Subcutaneous abdominal adipose tissue (tissue), 5 donors: ENCODE data around the gene MTRF1L.

Experiments
- H3K27ac ChIP-seq: one replicate; pipeline ENCODE4 v1.7.0; 2013; ENCODE audit warnings: low read depth, mild to moderate bottlenecking, inconsistent platforms, low read length, moderate library complexity
- H3K27me3 ChIP-seq, 5 donors: one replicate each; pipeline ENCODE4 v1.7.0; 2013; ENCODE audit warnings: low read length in 5 of 5, inconsistent platforms in 1 of 5; ENCODE audit not compliant: control insufficient read depth in 5 of 5, insufficient read depth in 4 of 5
- H3K36me3 ChIP-seq, 5 donors: one replicate each; pipeline ENCODE4 v1.7.0; 2013; ENCODE audit warnings: low read length in 5 of 5; ENCODE audit not compliant: control insufficient read depth in 5 of 5, insufficient read depth in 5 of 5
- H3K4me1 ChIP-seq, 5 donors: one replicate each; pipeline ENCODE4 v1.7.0; 2013; ENCODE audit warnings: low read length in 5 of 5, mild to moderate bottlenecking in 3 of 5, moderate library complexity in 1 of 5; ENCODE audit not compliant: control insufficient read depth in 5 of 5, insufficient read depth in 5 of 5
- H3K4me3 ChIP-seq, 5 donors: one replicate each; pipeline ENCODE4 v1.7.0; 2013; ENCODE audit warnings: low read length in 5 of 5, low read depth in 1 of 5
- H3K9ac ChIP-seq, 5 donors: one replicate each; pipeline ENCODE4 v1.7.0; 2013; ENCODE audit warnings: low read length in 5 of 5, mild to moderate bottlenecking in 4 of 5, moderate library complexity in 3 of 5
- H3K9me3 ChIP-seq, 5 donors: one replicate each; pipeline ENCODE4 v1.7.0; 2013; ENCODE audit warnings: low read length in 5 of 5; ENCODE audit not compliant: control insufficient read depth in 5 of 5
- donor health status: healthy.
- donor health status: healthy.
- donor health status: healthy.
- donor health status: healthy.
- donor health status: healthy.

MTRF1L gene

DNA sequence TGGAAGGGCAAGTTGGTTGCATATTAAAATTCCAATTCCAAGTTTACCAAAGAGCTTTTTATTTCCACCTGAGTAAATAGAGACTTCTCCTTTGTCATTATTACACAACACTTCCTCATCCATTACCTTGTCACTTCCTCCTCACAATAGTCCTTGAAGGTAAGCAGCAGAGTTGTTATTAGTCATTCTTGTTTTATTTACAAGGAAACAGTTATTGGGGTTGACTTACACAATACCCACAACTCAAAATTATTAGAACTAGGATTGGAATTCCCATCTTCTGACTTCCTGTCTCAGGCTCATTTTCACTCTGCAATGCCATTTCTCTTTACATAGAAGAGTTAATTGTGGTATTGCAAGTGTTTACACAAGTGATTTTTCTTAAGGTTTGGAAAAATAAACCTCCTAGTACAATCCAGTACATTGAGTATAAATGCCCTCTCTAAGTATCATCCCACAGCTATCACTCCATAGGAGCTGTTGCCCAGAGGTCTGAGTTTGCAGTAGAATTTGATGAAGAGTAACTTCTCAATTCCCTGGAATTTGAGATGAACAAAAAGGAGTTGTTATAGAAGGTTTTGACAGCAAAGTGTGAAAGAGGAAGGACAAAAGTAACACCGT lies 28.9 kb upstream of the MTRF1L start:
- no peak overlapping the region for H3K4me3 ChIP-seq
- H3K4me1 ChIP-seq = no peaks in the 10 kb centered on the region
- H3K36me3 ChIP-seq = no peaks in the 10 kb centered on the region
- H3K27ac ChIP-seq = no peak overlapping the region
- H3K9me3 ChIP-seq = no peaks in the 10 kb centered on the region
- no peak overlapping the region for H3K9ac ChIP-seq
- H3K27me3 ChIP-seq = no peaks in the 10 kb centered on the region

DNA sequence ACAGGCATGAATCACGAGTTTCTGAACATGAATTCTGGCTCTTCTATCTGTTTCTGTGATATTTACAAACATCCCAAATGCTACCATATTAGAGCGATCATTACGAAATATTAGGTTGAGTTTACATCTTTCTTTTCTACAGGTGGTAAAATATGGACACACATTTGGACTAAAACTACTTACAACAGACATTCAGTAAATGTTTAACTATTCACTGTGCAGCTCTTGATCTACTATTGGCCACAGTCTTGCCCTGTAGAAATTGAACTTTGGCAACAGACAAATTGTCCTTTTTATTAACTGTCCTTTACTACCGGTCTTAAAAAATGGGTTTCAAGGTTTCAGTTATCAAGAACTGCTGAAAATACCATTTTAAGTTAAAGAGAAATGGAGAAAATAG lies 26.5 kb upstream of the MTRF1L start:
- no peaks in the 10 kb centered on the region for H3K36me3 ChIP-seq
- no peaks in the 10 kb centered on the region for H3K9me3 ChIP-seq
- no peak overlapping the region for H3K4me3 ChIP-seq
- peaks cover 0 to 3% (median 0%) of the 10 kb centered on the region in 5 donors for H3K4me1 ChIP-seq
- H3K9ac ChIP-seq = no peak overlapping the region
- no peaks in the 10 kb centered on the region for H3K27me3 ChIP-seq
- no peak overlapping the region for H3K27ac ChIP-seq

DNA sequence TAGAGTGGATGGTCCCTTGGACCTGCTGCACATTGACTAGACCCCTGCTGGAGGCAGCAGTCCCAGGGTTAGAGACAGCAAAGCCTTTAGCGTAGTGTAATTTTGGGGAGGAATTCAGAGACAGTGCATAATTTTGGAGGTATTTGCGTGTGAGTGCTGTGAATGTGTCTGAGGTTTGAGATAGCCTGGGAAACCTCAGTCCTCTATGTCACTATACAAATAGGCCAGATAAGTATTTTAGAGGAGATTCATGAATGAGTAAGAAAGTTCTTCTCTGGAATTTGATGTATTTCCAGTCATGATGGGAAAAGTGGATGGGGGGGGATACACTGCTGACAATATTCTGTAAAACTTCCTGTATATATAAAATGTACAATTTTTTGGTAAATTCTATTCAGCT lies 25.8 kb upstream of the MTRF1L start:
- Histone ChIP-seq H3K27me3 (no peaks in the 10 kb centered on the region), H3K9ac (no peak overlapping the region), H3K9me3 (no peaks in the 10 kb centered on the region), H3K36me3 (no peaks in the 10 kb centered on the region), H3K4me1 (peaks cover 0 to 3% (median 0%) of the 10 kb centered on the region in 5 donors), H3K4me3 (no peak overlapping the region), H3K27ac (no peak overlapping the region)

DNA sequence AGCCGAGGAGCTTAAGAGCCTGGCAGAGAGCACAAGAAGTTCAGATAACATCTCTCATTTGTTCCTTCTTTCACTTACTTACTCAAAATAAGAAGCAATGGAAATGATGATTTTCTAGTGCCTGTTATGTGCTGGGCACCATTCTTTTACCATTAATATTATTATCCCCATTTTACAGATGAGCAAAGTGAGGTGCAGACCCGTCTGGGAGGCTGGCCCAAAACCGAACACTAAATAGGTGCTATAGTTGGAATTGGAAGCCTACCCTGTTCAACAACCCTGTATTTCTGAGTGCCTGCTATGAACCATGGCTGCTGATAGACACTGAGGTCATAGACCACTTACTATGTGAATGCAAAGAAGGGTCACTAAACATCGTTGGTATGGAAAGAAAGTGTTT lies 25.0 kb upstream of the MTRF1L start:
- Histone ChIP-seq H3K4me3 (no peak overlapping the region), H3K27me3 (no peaks in the 10 kb centered on the region), H3K36me3 (no peaks in the 10 kb centered on the region), H3K9ac (no peak overlapping the region), H3K4me1 (peaks cover 0 to 3% (median 0%) of the 10 kb centered on the region in 5 donors), H3K27ac (no peak overlapping the region), H3K9me3 (no peaks in the 10 kb centered on the region)

DNA sequence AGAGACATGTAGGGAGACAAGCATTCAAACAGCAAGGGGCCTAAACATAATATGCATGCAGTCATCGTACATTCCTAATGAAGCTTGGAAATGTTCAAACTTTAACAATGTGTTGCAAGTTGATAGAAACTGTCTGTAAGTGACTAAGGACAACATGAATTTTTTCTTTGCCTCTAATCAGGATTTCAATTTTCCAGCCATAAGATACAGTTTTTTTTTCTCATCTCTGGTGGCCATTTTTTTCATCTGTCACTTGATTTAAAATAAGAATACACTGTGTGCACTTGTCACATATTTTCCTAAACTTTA lies 22.2 kb upstream of the MTRF1L start:
- no peaks in the 10 kb centered on the region for H3K36me3 ChIP-seq
- H3K27ac ChIP-seq = no peak overlapping the region
- no peak overlapping the region for H3K9ac ChIP-seq
- no peak overlapping the region for H3K4me3 ChIP-seq
- peaks cover 0 to 3% (median 0%) of the 10 kb centered on the region in 5 donors for H3K4me1 ChIP-seq
- H3K9me3 ChIP-seq = no peaks in the 10 kb centered on the region
- H3K27me3 ChIP-seq = no peaks in the 10 kb centered on the region

DNA sequence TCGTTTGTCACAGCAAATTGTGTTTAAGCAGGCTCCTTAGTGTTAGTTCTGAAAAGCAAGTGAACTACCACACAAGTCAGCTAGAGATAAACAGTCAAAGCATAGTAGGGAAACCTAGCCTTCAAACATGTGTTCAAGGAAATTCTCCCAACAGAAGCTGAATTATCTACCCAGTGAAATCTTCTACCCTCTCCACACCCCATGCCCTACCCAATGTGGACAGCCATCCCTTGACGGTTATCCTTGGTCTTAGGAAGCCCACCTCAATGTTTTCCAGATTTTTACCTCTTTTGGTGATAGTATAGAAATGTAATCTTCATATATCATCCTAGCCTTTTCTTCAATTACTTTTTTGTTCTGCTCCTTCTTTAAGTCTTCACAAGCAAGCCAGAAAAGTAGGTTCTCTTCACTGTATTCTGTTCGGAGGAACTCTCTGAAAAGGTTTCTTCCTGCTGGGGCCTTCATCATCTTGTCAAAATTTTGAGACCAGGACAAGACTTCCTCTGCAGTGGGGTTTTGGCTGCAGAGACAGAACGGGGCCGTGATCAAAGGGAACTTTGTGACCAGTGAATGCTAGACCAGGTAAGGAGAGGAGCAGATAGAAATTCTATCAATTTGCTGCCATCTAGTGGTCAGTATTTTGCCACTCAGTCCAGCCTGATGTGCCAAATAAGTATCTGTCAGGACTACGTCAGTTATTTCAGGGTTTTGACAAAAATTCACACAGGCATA lies 21.6 kb upstream of the MTRF1L start:
- H3K9me3 ChIP-seq = no peaks in the 10 kb centered on the region
- H3K9ac ChIP-seq = no peak overlapping the region
- H3K4me1 ChIP-seq = peaks cover 0 to 3% (median 0%) of the 10 kb centered on the region in 5 donors
- H3K4me3 ChIP-seq = no peak overlapping the region
- no peaks in the 10 kb centered on the region for H3K27me3 ChIP-seq
- no peak overlapping the region for H3K27ac ChIP-seq
- no peaks in the 10 kb centered on the region for H3K36me3 ChIP-seq

DNA sequence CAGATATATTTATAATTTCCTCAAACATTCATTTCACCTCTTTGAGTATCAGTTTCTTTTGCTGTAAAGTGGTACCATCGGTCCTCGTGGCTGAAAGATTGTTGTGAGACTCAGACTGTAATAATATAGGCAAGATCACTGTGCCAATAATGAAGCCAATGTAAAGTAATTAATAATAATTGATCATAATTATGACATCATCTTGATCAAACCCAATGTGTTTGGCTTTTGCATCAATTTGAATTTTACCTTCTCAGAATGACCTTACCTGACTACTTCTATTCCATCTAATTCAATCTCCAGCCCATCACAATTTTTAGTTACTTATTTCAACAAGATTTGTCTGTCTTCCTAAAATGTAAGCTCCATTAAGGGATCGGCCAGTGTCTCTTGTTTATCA lies 15.8 kb upstream of the MTRF1L start:
- no peaks in the 10 kb centered on the region for H3K36me3 ChIP-seq
- H3K4me1 ChIP-seq = no peaks in the 10 kb centered on the region
- H3K27me3 ChIP-seq = no peaks in the 10 kb centered on the region
- no peak overlapping the region for H3K27ac ChIP-seq
- H3K9me3 ChIP-seq = no peaks in the 10 kb centered on the region
- H3K4me3 ChIP-seq = no peak overlapping the region
- no peak overlapping the region for H3K9ac ChIP-seq

DNA sequence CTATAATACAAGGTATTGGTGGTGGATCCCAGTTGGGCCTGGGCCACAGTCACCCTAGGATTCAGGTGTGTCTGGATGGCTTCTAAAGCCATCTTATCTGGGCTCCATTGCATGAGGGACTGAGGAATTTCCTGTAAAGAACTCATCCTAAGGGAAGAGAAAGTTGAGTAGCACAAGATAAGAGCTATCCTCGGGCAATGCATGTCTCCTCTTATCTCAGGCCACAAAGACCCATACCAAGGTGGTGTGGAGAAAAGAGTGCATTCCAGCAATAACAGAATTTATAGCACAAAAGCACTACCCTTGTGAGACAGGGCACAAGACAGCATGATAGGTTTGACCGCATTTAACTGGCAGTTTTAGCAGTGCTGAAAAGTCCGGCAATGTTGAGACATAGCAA lies 14.3 kb upstream of the MTRF1L start:
- H3K9ac ChIP-seq = no peak overlapping the region
- no peaks in the 10 kb centered on the region for H3K27me3 ChIP-seq
- no peak overlapping the region for H3K27ac ChIP-seq
- H3K9me3 ChIP-seq = no peaks in the 10 kb centered on the region
- no peaks in the 10 kb centered on the region for H3K36me3 ChIP-seq
- H3K4me1 ChIP-seq = no peaks in the 10 kb centered on the region
- H3K4me3 ChIP-seq = no peak overlapping the region

DNA sequence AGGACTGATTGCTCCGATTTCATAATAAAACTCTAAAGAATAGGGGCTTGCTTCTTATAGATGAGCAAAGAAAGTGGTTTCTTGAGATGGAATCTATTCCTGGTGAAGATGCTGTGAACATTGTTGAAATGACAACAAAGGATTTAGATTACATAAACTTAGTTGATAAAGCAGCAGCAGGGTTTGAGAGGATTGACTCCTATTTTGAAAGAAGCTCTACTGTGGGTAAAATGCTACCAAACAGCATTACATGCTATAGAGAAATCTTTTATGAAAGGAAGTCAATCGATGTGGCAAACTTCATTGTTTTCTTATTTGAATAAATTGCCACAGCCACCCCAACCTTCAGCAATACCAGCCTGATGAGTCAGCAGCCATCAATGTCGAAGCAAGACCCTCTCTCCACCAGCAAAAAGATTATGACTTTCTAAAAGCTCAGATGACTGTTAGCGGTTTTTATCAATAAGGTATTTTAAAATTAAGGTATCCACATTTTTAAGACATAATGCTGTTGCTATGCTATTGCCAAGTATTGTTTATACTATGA lies 12.7 kb upstream of the MTRF1L start:
- H3K27ac ChIP-seq = no peak overlapping the region
- no peak overlapping the region for H3K4me3 ChIP-seq
- H3K4me1 ChIP-seq = no peaks in the 10 kb centered on the region

DNA sequence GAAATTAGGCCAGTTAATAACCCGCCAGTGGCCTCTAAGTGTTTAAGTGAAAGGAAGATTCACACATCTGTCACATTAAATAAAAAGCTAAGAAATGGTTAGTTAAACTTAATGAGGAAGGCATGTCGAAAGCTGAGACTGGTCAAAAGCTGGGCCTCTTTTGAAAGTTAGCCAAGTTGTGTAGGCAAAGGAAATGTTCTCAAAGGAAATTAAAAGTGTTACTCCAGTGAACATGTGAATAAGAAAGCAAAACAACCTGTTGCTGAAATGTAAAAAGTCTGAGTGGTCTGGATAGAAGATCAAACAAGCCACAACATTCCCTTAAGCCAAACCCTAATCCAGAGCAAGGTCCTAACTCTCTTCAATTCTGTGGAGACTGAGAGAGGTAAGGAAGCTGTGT lies 10.9 kb upstream of the MTRF1L start:
- H3K9ac ChIP-seq = no peak overlapping the region
- no peak overlapping the region for H3K27ac ChIP-seq
- H3K36me3 ChIP-seq = no peaks in the 10 kb centered on the region
- H3K4me1 ChIP-seq = no peaks in the 10 kb centered on the region
- H3K4me3 ChIP-seq = no peak overlapping the region
- H3K9me3 ChIP-seq = no peaks in the 10 kb centered on the region
- H3K27me3 ChIP-seq = no peaks in the 10 kb centered on the region

More for the DNA sequence above, 12.7 kb upstream of the MTRF1L start:
- H3K9me3 ChIP-seq = no peaks in the 10 kb centered on the region
- H3K9ac ChIP-seq = no peak overlapping the region
- no peaks in the 10 kb centered on the region for H3K27me3 ChIP-seq
- H3K36me3 ChIP-seq = no peaks in the 10 kb centered on the region
